Measurements from ENCODE around the gene PAK4. TPM values are rescaled to one million over a fixed set of nuclear protein-coding genes. Genes with fewer than 3 reads are reported as not detected.

PAK4 gene
- total RNA-seq, 1 experiment from 2014 or later: 55.2 TPM

DNA sequence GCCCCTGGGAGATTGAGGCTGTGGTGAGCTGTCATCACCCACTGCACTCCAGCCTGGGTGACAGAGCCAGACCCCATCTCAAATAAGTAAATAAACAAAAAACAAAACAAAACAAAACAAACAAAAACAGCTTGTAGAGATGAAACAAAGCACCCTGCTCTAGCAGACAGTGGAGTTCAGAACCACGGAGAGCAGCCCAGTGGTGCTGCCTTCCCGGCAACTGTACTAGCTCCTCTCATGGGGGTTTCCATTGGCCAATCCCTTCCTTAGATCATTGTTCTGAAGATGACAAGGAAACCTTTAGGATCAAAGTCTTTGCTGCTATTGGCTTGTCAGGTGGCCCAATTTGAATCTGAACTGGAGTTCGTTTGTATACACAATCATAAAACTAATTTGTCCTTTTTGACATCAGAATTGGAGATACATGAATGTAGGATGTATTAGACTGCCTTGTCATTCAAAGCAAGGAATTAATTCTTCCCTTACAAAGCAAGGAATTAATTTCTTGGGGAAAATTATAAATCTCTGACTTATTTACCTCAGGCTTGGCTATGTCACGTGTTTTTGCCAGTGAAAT, 98.2 kb downstream of the PAK4 start:
- ChIA-PET CTCF (no interaction called here), POLR2A (ENCODE audit: low non-redundant PET) (no interaction called here)
- no peak for TF ChIP-seq EZH2 (IDR thresholded peaks at IDR 0.05; ENCODE audit: borderline replicate concordance, low read depth, low read length, poor library complexity, severe bottlenecking)
- TF ChIP-seq CTCF (conservative IDR thresholded peaks at IDR 0.05; ENCODE audit: low read depth, low read length): no peak
- intact Hi-C loops (cut with micrococcal nuclease; ENCODE audit: unreplicated experiment): no loop called here
- no peaks in the 10 kb centered on the region for H3K9me3 ChIP-seq (ENCODE audit: low read depth, low read length, poor library complexity, severe bottlenecking)
- peak; percentile 33 for DNase-seq (ENCODE audit: low spot score)
- no peaks in the 10 kb centered on the region for H3K36me3 ChIP-seq (ENCODE audit: insufficient read depth, low read length, poor library complexity, severe bottlenecking)
- no peak overlapping the region for H3K4me3 ChIP-seq (ENCODE audit: low read depth, low read length, poor library complexity, severe bottlenecking)
- no TSS peak for BruUV-seq (replicated peaks)
- no peak overlapping the region for H3K27ac ChIP-seq (ENCODE audit: low read depth, low read length, poor library complexity, severe bottlenecking)
- no peaks in the 10 kb centered on the region for H3K4me1 ChIP-seq (ENCODE audit: insufficient read depth, low read length, poor library complexity, severe bottlenecking)
- H3K27me3 ChIP-seq (replicated peaks; ENCODE audit: insufficient read depth, low read depth, low read length, poor library complexity): no peaks in the 10 kb centered on the region

- ChIA-PET POLR2A (ENCODE audit: low non-redundant PET) (no interaction called here), CTCF (no interaction called here)
- no peak overlapping the region for H3K27ac ChIP-seq (ENCODE audit: low read depth, low read length, poor library complexity, severe bottlenecking)
- H3K9me3 ChIP-seq (ENCODE audit: low read depth, low read length, poor library complexity, severe bottlenecking): no peaks in the 10 kb centered on the region
- intact Hi-C loops (cut with micrococcal nuclease; ENCODE audit: unreplicated experiment): no loop called here
- no peak overlapping the region for H3K4me3 ChIP-seq (ENCODE audit: low read depth, low read length, poor library complexity, severe bottlenecking)
- TF ChIP-seq CTCF (conservative IDR thresholded peaks at IDR 0.05; ENCODE audit: low read depth, low read length) (no peak), EZH2 (IDR thresholded peaks at IDR 0.05; ENCODE audit: borderline replicate concordance, low read depth, low read length, poor library complexity, severe bottlenecking) (no peak)
- no peaks in the 10 kb centered on the region for H3K27me3 ChIP-seq (replicated peaks; ENCODE audit: insufficient read depth, low read depth, low read length, poor library complexity)
- no TSS peak for BruUV-seq (replicated peaks)
- H3K4me1 ChIP-seq (ENCODE audit: insufficient read depth, low read length, poor library complexity, severe bottlenecking): no peaks in the 10 kb centered on the region
- DNase-seq (ENCODE audit: low spot score): no peak
- H3K36me3 ChIP-seq (ENCODE audit: insufficient read depth, low read length, poor library complexity, severe bottlenecking): no peaks in the 10 kb centered on the region
Measured at GRCh38 chr19:39224910-39225309, 99.3 kb downstream of the PAK4 start.

Other genes with a start within 250 kb of the PAK4 start
- gene RINL, start 247.5 kb upstream of the PAK4 start, total RNA-seq (2021): 5.7 and 7.4 TPM in 2 replicates
- gene SIRT2, start 226.2 kb upstream of the PAK4 start, total RNA-seq (2021): 30.0 and 32.2 TPM in 2 replicates
- gene NFKBIB, start 225.8 kb upstream of the PAK4 start, total RNA-seq (2021): 42.4 and 51.9 TPM in 2 replicates
- gene CCER2, start 213.6 kb upstream of the PAK4 start, total RNA-seq (2021): 0.67 and 1.2 TPM in 2 replicates
- gene SARS2, start 195.0 kb upstream of the PAK4 start, total RNA-seq (2021): 56.3 and 58.6 TPM in 2 replicates
- 69.5 and 81.9 TPM in 2 replicates for gene MRPS12, start 194.8 kb upstream of the PAK4 start, total RNA-seq (2021)
- gene FBXO17, start 150.0 kb upstream of the PAK4 start, total RNA-seq (2021): 26.0 and 29.9 TPM in 2 replicates
- 0.33 and 0.45 TPM in 2 replicates for gene FBXO27, start 93.2 kb upstream of the PAK4 start, total RNA-seq (2021)
- gene ACP7, start 41.4 kb upstream of the PAK4 start, total RNA-seq (2021): not detected in 2 replicates
- not detected in 2 replicates for gene NCCRP1, start 71.2 kb downstream of the PAK4 start, total RNA-seq (2021)
- gene SYCN, start 78.5 kb downstream of the PAK4 start, total RNA-seq (2021): not detected in 2 replicates
- gene IFNL3, start 119.2 kb downstream of the PAK4 start, total RNA-seq (2021): not detected in 2 replicates
- not detected in 2 replicates for gene IFNL4, start 123.1 kb downstream of the PAK4 start, total RNA-seq (2021)
- not detected in 2 replicates for gene IFNL2, start 142.6 kb downstream of the PAK4 start, total RNA-seq (2021)
- not detected in 2 replicates for gene IFNL1, start 170.6 kb downstream of the PAK4 start, total RNA-seq (2021)
- gene LRFN1, start 195.1 kb downstream of the PAK4 start, total RNA-seq (2021): 3.7 and 5.0 TPM in 2 replicates
- 0.55 TPM in 1 of 2 replicates, not detected in the other for gene GMFG, start 210.3 kb downstream of the PAK4 start, total RNA-seq (2021)
- 157 and 168 TPM in 2 replicates for gene SAMD4B, start 216.6 kb downstream of the PAK4 start, total RNA-seq (2021)

All from A673 (cell line).